ENCODE results near the gene SPIRE2. TPM values are rescaled to one million over a fixed set of nuclear protein-coding genes. Genes with fewer than 3 reads are reported as not detected.

The SPIRE2 gene
- total and polyA plus RNA-seq, 2 donors (not counting 1 experiment from before 2014, with no cell fraction given): 0.98 to 2.0 TPM

DNA sequence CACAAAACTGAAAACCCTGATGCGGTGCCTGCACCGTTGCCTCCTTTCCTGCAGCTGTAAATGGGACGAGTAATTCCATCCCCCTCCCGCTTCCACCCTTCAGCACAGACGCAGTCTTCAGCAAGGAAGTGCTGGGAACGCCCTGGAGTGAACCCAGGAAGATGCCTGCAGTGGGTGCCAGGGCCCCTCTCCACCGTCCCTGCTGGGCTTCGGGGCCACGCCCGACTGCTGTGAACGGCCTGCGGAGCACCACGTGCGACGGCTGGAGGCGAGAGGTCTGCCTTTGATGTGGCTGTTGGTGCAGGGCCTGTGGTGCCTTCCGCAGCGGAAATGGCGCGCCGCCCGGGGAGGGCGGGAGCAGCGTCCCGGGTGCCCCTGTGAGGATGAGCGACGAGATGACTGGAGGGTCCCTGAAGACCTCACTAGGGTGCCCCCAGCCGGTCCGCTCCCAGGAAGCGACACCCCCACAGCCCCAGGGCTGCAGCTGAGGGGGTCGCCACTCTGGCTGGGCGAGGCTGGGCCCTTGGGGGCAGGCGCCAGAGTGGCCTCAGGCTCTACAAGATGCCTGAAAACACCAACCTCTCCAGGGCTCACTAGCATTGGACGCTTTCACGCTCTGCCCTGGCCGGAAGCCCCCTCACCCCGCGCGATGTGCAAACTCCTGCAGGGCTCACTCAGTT, 89.6 kb downstream of the SPIRE2 start:
- ATAC-seq (ENCODE audit: low read depth) (peak; percentile 80), DNase-seq (peak; percentile 77)
- intact Hi-C loops (cut with micrococcal nuclease): loop anchor here (2.0 kb wide), 2 partner anchors 35 to 55 kb away; no protein-coding TSS in a partner anchor
- H3K4me1 Mint-ChIP-seq: peaks cover 36% of the 10 kb centered on the region
- peak overlapping the region; percentile 81 for H3K4me3 Mint-ChIP-seq
- H3K4me2 ChIP-seq (replicated peaks; ENCODE audit: low read depth, low read length, poor library complexity, severe bottlenecking): peak overlapping the region; percentile 94
- POLR2A ChIA-PET: interaction anchor here (1.4 kb wide), 1 partner anchor 8 kb away, joined by 5 read pairs; no protein-coding TSS in a partner anchor
- peaks cover 0 to 45% (median 20%) of the 10 kb centered on the region in 4 experiments for H3K27me3 ChIP-seq (replicated peaks in 1 of 4; ENCODE audit: control extremely low read depth in 1 of 4, control insufficient read depth in 3 of 4, insufficient read depth in 4 of 4, low read length in 3 of 4)
- H3K4me1 ChIP-seq (ENCODE audit: control insufficient read depth in 2 of 2, insufficient read depth in 2 of 2, low read length in 2 of 2): peaks cover 39 to 41% of the 10 kb centered on the region in 2 donors
- H3K36me3 ChIP-seq (replicated peaks in 1 of 2; ENCODE audit: control extremely low read depth in 1 of 2, control insufficient read depth in 1 of 2, extremely low read depth in 1 of 2, insufficient read depth in 2 of 2, low read length in 1 of 2): no peaks in the 10 kb centered on the region
- TF ChIP-seq, protein P1, sequence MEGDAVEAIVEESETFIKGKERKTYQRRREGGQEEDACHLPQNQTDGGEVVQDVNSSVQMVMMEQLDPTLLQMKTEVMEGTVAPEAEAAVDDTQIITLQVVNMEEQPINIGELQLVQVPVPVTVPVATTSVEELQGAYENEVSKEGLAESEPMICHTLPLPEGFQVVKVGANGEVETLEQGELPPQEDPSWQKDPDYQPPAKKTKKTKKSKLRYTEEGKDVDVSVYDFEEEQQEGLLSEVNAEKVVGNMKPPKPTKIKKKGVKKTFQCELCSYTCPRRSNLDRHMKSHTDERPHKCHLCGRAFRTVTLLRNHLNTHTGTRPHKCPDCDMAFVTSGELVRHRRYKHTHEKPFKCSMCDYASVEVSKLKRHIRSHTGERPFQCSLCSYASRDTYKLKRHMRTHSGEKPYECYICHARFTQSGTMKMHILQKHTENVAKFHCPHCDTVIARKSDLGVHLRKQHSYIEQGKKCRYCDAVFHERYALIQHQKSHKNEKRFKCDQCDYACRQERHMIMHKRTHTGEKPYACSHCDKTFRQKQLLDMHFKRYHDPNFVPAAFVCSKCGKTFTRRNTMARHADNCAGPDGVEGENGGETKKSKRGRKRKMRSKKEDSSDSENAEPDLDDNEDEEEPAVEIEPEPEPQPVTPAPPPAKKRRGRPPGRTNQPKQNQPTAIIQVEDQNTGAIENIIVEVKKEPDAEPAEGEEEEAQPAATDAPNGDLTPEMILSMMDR (IDR thresholded peaks at IDR 0.05): no peak
- TF ChIP-seq EZH2 (IDR thresholded peaks at IDR 0.05; ENCODE audit: borderline replicate concordance, insufficient read depth, low read depth, low read length, poor library complexity, severe bottlenecking): no peak
- H3K9me3 ChIP-seq (ENCODE audit: control extremely low read depth in 1 of 3, control insufficient read depth in 2 of 3, insufficient read depth in 1 of 3, low read length in 2 of 3): peaks cover 0 to 19% (median 0%) of the 10 kb centered on the region in 3 donors
- H3K9ac ChIP-seq (ENCODE audit: low read length): peak overlapping the region; percentile 63
- H2AFZ ChIP-seq (ENCODE audit: insufficient read depth, low read depth, low read length, poor library complexity, severe bottlenecking): peak overlapping the region; percentile 60
- no peaks in the 10 kb centered on the region for H3K79me2 ChIP-seq (ENCODE audit: control insufficient read depth, insufficient read depth, low read length)
- no peaks in the 10 kb centered on the region for H3K9me3 Mint-ChIP-seq (ENCODE audit: insufficient read depth)
- H3K27ac Mint-ChIP-seq: peak overlapping the region; percentile 61
- CTCF ChIA-PET: interaction anchor here (1.0 to 1.5 kb wide), 2 partner anchors 24 to 212 kb away, joined by 5 read pairs; no protein-coding TSS in a partner anchor
- peaks cover 24% of the 10 kb centered on the region for H3K27me3 Mint-ChIP-seq
- WGBS (ENCODE audit: insufficient coverage): under 1% methylated on average over 39 of the region's 39 CpGs
- H4K20me1 ChIP-seq (ENCODE audit: control insufficient read depth, insufficient read depth, low read length, poor library complexity, severe bottlenecking): no peaks in the 10 kb centered on the region
- no peak overlapping the region for H3K27ac ChIP-seq (ENCODE audit: low read length in 2 of 2)
- peak overlapping the region; percentile 8 to 59 (median 46) for H3K4me3 ChIP-seq (ENCODE audit: control extremely low read depth in 1 of 5, extremely low read depth in 1 of 5, insufficient read depth in 1 of 5, low read depth in 2 of 5, low read length in 4 of 5)
